ENCODE measurements around the gene SLIT3. TPM values are rescaled to one million over a fixed set of nuclear protein-coding genes. Genes with fewer than 3 reads are reported as not detected.

The SLIT3 gene
- total RNA-seq, 4 donors from 2014 or later: 0.97 to 6.1 (median 3.4) TPM

DNA sequence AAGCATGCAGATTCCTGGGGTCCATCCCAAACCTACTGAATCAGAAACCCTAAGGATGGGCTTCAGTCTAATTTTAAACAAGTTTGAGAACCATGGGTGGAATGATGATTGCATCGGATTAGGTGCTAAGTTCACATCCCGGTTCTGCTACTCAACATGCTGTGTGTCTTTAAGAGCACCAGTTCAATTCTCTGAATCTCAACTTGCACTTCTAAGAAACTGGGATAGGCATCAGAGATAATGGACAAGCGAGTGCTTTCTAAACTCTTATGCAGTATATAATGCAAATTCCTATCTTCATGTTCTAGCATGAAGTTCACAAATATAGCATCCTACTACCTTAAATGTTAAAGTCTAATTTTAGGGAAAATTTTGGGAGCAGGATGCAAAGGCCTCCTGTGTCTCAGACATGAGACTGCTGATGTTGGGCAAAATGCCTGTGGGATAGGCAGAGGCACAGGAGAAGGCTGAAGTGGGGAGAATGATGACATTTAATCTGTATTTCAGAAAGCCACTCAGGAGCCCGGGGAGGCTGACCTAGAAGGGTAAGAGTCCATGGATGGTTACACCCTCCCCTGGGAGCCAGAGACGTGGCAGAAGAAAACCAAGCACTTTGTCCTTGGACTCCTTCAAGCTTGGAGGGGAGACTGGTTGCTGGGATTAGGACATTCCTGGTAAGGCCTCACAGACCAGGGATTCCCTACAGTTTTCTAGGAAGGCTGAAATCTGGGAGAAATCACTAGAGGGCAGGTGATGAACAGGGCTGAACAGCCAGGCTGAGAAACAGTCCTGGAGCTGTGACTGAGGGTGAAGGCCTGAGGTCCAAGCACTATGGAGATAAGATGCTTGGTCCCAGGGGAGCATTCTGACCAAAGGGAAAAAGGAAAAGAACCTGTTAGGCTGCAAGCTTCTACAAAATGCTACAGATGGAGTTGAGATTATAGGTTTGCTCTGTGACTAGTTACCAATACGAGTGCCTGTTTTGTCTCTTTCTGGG lies 409.8 kb downstream of the SLIT3 start:
- TF ChIP-seq POLR2A (IDR thresholded peaks at IDR 0.05): no peak
- TF ChIP-seq, protein P1, sequence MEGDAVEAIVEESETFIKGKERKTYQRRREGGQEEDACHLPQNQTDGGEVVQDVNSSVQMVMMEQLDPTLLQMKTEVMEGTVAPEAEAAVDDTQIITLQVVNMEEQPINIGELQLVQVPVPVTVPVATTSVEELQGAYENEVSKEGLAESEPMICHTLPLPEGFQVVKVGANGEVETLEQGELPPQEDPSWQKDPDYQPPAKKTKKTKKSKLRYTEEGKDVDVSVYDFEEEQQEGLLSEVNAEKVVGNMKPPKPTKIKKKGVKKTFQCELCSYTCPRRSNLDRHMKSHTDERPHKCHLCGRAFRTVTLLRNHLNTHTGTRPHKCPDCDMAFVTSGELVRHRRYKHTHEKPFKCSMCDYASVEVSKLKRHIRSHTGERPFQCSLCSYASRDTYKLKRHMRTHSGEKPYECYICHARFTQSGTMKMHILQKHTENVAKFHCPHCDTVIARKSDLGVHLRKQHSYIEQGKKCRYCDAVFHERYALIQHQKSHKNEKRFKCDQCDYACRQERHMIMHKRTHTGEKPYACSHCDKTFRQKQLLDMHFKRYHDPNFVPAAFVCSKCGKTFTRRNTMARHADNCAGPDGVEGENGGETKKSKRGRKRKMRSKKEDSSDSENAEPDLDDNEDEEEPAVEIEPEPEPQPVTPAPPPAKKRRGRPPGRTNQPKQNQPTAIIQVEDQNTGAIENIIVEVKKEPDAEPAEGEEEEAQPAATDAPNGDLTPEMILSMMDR (IDR thresholded peaks at IDR 0.05 in 4 of 5, conservative IDR thresholded peaks at IDR 0.05 in 1 of 5): no peak

DNA sequence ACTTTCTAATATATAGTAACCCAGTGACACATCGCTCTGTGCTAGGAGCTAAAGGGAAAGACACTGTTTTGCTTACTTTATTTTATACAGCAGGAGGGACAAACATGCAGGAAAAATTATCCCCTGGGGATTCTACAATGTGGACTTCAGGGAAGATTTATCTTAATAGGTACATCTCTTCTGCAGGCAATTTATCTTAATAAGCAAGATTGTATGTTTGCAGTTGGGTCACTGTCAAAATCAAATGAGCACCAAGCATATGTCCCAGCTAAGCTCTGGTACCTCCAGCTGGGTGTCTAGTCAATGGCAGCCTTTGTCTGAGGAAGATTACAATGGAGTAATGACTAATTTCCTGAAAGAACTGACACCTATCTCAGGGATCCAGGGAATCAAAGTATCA lies 411.9 kb downstream of the SLIT3 start:
- DNase-seq: no peak
- intact Hi-C loops (cut with DNase I; ENCODE audit: low total_unique reads): no loop called here
- no peak overlapping the region for H3K27ac ChIP-seq

More for the DNA sequence above, 409.8 kb downstream of the SLIT3 start:
- no peak for ATAC-seq
- H3K4me1 ChIP-seq: no peaks in the 10 kb centered on the region
- no peaks in the 10 kb centered on the region for H3K27me3 ChIP-seq
- in situ Hi-C loops (cut with MboI; ENCODE audit: low sequenced_read_pairs in 4 of 4): no loop called here
- no peaks in the 10 kb centered on the region for H3K36me3 ChIP-seq
- no peak overlapping the region for H3K4me3 ChIP-seq
- intact Hi-C loops (cut with DNase I; ENCODE audit: low total_unique reads): no loop called here
- DNase-seq: no peak
- H3K27ac ChIP-seq: no peak overlapping the region
- H3K9me3 ChIP-seq: no peaks in the 10 kb centered on the region

DNA sequence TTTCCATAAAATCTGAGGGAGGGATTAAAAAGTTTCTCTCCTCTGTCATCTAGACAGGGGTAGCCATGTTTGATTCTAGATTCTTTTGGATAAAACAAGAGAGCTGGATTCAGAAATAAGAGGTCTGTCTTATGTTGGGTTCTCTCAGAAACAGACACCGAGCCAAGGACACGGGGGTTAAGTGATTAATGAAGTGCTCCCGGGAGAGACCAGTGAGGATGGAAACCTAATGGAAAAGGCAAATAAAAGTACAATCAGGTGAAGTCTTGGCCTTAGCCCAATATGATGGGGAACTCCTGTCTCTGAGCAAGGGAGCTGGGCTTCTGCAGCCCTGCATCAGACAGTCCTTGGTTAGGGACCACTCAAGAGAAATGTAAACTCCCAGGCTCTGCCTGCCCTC lies 413.0 kb downstream of the SLIT3 start:
- intact Hi-C loops (cut with DNase I; ENCODE audit: low total_unique reads) (no loop called here), in situ Hi-C loops (cut with MboI; ENCODE audit: low sequenced_read_pairs in 4 of 4) (no loop called here)
- DNase-seq (no peak), ATAC-seq (no peak)
- Histone ChIP-seq H3K4me3 (no peak overlapping the region), H3K9me3 (no peaks in the 10 kb centered on the region), H3K36me3 (no peaks in the 10 kb centered on the region), H3K27ac (no peak overlapping the region), H3K4me1 (no peaks in the 10 kb centered on the region), H3K27me3 (no peaks in the 10 kb centered on the region)
- TF ChIP-seq, protein P1 (IDR thresholded peaks at IDR 0.05 in 4 of 5, conservative IDR thresholded peaks at IDR 0.05 in 1 of 5): no peak
- TF ChIP-seq POLR2A (IDR thresholded peaks at IDR 0.05): no peak

More for the DNA sequence above, 411.9 kb downstream of the SLIT3 start:
- TF ChIP-seq, protein P1 (IDR thresholded peaks at IDR 0.05 in 4 of 5, conservative IDR thresholded peaks at IDR 0.05 in 1 of 5): no peak
- TF ChIP-seq POLR2A (IDR thresholded peaks at IDR 0.05): no peak
- Histone ChIP-seq H3K9me3 (no peaks in the 10 kb centered on the region), H3K36me3 (no peaks in the 10 kb centered on the region), H3K4me3 (no peak overlapping the region), H3K27me3 (no peaks in the 10 kb centered on the region), H3K4me1 (no peaks in the 10 kb centered on the region)
- in situ Hi-C loops (cut with MboI; ENCODE audit: low sequenced_read_pairs in 4 of 4): no loop called here
- ATAC-seq: no peak

DNA sequence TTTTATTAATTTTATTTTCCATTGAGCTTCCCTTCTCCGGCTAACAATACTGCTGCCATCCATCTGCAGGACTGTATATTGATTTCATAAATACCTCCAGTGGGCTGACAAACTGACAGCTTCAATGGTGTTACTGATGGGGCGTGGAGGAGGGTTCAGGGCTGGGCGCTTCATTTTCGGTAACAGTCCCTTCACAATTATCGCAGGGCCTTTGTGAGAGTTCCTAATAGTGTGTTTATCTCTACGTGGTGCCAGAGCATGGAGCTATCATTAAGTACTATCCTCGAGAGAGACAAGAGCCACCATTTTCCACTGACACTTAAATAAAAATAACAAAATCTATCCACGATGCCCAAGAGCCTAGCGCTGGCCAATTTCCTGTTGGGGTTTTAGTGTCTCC lies 414.8 kb downstream of the SLIT3 start:
- Histone ChIP-seq H3K27ac (no peak overlapping the region), H3K27me3 (no peaks in the 10 kb centered on the region), H3K4me3 (no peak overlapping the region), H3K9me3 (no peaks in the 10 kb centered on the region), H3K36me3 (no peaks in the 10 kb centered on the region), H3K4me1 (no peaks in the 10 kb centered on the region)
- DNase-seq (no peak), ATAC-seq (no peak)
- no peak for TF ChIP-seq POLR2A (IDR thresholded peaks at IDR 0.05)
- TF ChIP-seq, protein P1 (IDR thresholded peaks at IDR 0.05 in 4 of 5, conservative IDR thresholded peaks at IDR 0.05 in 1 of 5): no peak
- in situ Hi-C loops (cut with MboI; ENCODE audit: low sequenced_read_pairs in 4 of 4) (no loop called here), intact Hi-C loops (cut with DNase I; ENCODE audit: low total_unique reads) (no loop called here)

All from gastrocnemius medialis (tissue), 4 donors.